ENCODE results near the gene ZNF205. TPM values are rescaled to one million over a fixed set of nuclear protein-coding genes. Genes with fewer than 3 reads are reported as not detected.

Gene ZNF205
- total RNA-seq, 1 experiment from 2014 or later = 19.0 TPM

GRCh38 chr16:3106205-3106928 is 6.0 kb upstream of the ZNF205 start:
- no peaks in the 10 kb centered on the region for H3K79me2 ChIP-seq (ENCODE audit: low read length)
- peak; percentile 97 for ATAC-seq
- peaks cover 3% of the 10 kb centered on the region; the same call in 1 of the 2 replicates for H3K4me1 ChIP-seq (ENCODE audit: insufficient read depth, low read length)
- no peaks in the 10 kb centered on the region for H3K9me3 ChIP-seq (ENCODE audit: low read length)
- CTCF ChIA-PET = no interaction called here
- no peaks in the 10 kb centered on the region for H3F3A ChIP-seq (ENCODE audit: low read length, unreplicated experiment)
- peak overlapping the region; percentile 84 for H3K4me3 ChIP-seq (ENCODE audit: low read length)
- BruUV-seq (replicated peaks) = no TSS peak
- peak overlapping the region; percentile 90 for H3K9ac ChIP-seq (ENCODE audit: low read length)
- POLR2A ChIA-PET (ENCODE audit: unreplicated experiment) = interaction anchor here (0.6 to 0.7 kb wide), 3 partner anchors 8 to 128 kb away, joined by 9 to 15 read pairs (median 11); partner anchors contain the start of gene ZNF200
- H3K27me3 ChIP-seq (ENCODE audit: low read length) = no peaks in the 10 kb centered on the region
- peak overlapping the region; percentile 95 for H2AFZ ChIP-seq (ENCODE audit: low read length)
- intact Hi-C loops (cut with micrococcal nuclease) = no loop called here
- no peaks in the 10 kb centered on the region for H3K36me3 ChIP-seq (ENCODE audit: low read depth, low read length)
- H3K4me2 ChIP-seq (ENCODE audit: low read length) = peak overlapping the region; percentile 93
- no peaks in the 10 kb centered on the region for H4K20me1 ChIP-seq (ENCODE audit: low read length)
- TF ChIP-seq CTCF (conservative IDR thresholded peaks at IDR 0.05; ENCODE audit: low read depth, low read length) = no peak
- no peak for TF ChIP-seq EZH2 (IDR thresholded peaks at IDR 0.05; ENCODE audit: low read length, unreplicated experiment)
- no peak for TF ChIP-seq EZH2phosphoT487 (IDR thresholded peaks at IDR 0.05; ENCODE audit: borderline replicate concordance, low read length)
- no peak overlapping the region for H3K27ac ChIP-seq (ENCODE audit: low read length)
- peak; percentile 81 for DNase-seq
- no peaks in the 10 kb centered on the region for H3K9me2 ChIP-seq (replicated peaks; ENCODE audit: low read length)

DNA sequence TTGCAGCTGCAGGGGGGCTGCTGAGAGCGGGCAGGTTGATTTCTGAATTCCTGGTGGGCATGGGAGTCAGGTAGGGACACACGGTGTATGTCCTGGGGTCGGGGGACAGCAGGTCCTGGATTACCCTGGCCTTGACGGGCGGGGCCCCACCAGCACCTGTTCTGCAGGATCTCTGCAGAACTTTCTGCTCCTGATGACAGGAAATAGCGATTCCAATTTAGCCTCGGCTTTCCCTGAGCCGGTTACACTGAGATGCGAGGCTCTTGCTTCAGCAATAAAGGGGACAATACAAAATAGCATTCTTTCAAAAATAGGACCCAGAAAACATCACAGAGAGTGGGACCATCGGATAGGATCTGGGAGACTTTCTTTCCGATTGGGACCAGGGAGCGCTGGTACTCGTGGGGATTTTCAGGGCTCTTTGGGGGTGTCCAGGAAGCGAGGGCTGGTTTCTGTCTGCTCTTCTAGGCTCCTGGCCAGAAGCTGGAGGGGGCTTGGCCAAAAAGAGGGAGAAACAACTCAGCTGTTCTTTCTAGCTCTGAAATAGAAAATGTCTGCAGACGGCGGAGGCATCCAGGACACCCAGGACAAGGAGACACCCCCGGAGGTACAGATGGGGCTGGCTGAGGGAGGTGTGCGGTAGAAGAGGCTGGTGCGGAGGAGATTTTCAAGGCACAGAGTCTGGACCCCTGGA is 642 bp downstream of the ZNF205 start:
- Histone ChIP-seq H3K9me3 (ENCODE audit: low read length) (no peaks in the 10 kb centered on the region), H3K9ac (ENCODE audit: low read length) (peak overlapping the region; percentile 87), H3K9me2 (replicated peaks; ENCODE audit: low read length) (no peaks in the 10 kb centered on the region), H3K4me2 (ENCODE audit: low read length) (peak overlapping the region; percentile 95), H3K4me3 (ENCODE audit: low read length) (peak overlapping the region; percentile 91), H2AFZ (ENCODE audit: low read length) (peak overlapping the region; percentile 77), H4K20me1 (ENCODE audit: low read length) (no peaks in the 10 kb centered on the region), H3K4me1 (ENCODE audit: insufficient read depth, low read length) (peaks cover 15% of the 10 kb centered on the region), H3K36me3 (ENCODE audit: low read depth, low read length) (no peaks in the 10 kb centered on the region), H3K27ac (ENCODE audit: low read length) (no peak overlapping the region), H3K27me3 (ENCODE audit: low read length) (no peaks in the 10 kb centered on the region), H3F3A (ENCODE audit: low read length, unreplicated experiment) (no peaks in the 10 kb centered on the region), H3K79me2 (ENCODE audit: low read length) (peaks cover 26% of the 10 kb centered on the region)
- no peak for TF ChIP-seq EZH2phosphoT487 (IDR thresholded peaks at IDR 0.05; ENCODE audit: borderline replicate concordance, low read length)
- intact Hi-C loops (cut with micrococcal nuclease) = no loop called here
- BruUV-seq (replicated peaks) = TSS peak; percentile 52
- ATAC-seq (peak; percentile 19), DNase-seq (no peak)
- POLR2A ChIA-PET (ENCODE audit: unreplicated experiment) = no interaction called here
- CTCF ChIA-PET = interaction anchor here (0.6 to 0.7 kb wide), 2 partner anchors 9 to 17 kb away, joined by 3 to 5 read pairs; no protein-coding TSS in a partner anchor

DNA sequence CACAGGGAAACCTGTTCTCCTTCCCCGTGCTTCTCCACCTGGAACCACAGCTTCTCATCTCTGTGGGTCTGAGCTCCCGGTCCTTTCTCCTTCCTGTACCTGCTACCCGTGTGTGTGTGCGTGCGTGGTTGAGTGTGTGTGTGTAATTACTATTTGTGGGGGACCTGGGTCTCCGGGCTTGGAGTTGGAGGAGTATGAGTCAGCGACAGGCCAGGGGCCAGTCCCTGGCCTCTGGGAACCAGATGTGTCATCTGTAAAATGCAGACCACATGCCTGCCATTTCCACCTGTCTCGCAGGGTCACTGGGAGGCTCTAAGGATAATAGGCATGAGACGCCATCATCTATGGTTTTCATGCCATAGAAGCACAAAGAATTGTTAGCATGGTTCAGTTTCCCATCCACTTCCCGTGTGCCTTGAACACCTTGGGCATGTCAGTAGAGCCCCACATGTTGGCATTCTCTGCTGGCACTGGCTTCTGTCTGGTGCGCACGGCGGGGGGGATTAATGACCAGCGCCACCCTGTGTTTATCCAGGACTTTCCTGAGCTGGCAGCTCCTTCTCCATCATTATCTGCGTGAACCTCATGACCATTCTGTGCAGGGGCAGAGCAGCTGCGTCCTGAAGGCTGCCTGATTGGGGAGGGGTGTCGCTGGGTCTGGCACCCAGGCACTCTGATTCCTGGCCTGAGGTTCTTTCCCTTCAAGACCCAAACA is 1.5 kb downstream of the ZNF205 start:
- Histone ChIP-seq H3F3A (ENCODE audit: low read length, unreplicated experiment) (no peaks in the 10 kb centered on the region), H3K4me3 (ENCODE audit: low read length) (peak overlapping the region; percentile 91), H3K9me2 (replicated peaks; ENCODE audit: low read length) (no peaks in the 10 kb centered on the region), H2AFZ (ENCODE audit: low read length) (no peak overlapping the region), H4K20me1 (ENCODE audit: low read length) (no peaks in the 10 kb centered on the region), H3K27me3 (ENCODE audit: low read length) (no peaks in the 10 kb centered on the region), H3K9me3 (ENCODE audit: low read length) (no peaks in the 10 kb centered on the region), H3K4me2 (ENCODE audit: low read length) (peak overlapping the region; percentile 95), H3K27ac (ENCODE audit: low read length) (no peak overlapping the region), H3K4me1 (ENCODE audit: insufficient read depth, low read length) (peaks cover 15% of the 10 kb centered on the region), H3K36me3 (ENCODE audit: low read depth, low read length) (no peaks in the 10 kb centered on the region), H3K79me2 (ENCODE audit: low read length) (peaks cover 26% of the 10 kb centered on the region), H3K9ac (ENCODE audit: low read length) (peak overlapping the region; percentile 87; the same call in 1 of the 2 replicates)
- ATAC-seq (peak; percentile 29), DNase-seq (peak; percentile 32)
- CTCF ChIA-PET = interaction anchor here (0.6 to 1.0 kb wide), 2 partner anchors 16 to 55 kb away, joined by 3 to 5 read pairs; no protein-coding TSS in a partner anchor
- POLR2A ChIA-PET (ENCODE audit: unreplicated experiment) = interaction anchor here (0.6 kb wide), 1 partner anchor 8 kb away, joined by 11 read pairs; no protein-coding TSS in a partner anchor
- no peak for TF ChIP-seq EZH2phosphoT487 (IDR thresholded peaks at IDR 0.05; ENCODE audit: borderline replicate concordance, low read length)
- 0 out of 2 replicates have a peak, but pooled peaks have one; percentile 34 for TF ChIP-seq CTCF (conservative IDR thresholded peaks at IDR 0.05; ENCODE audit: low read depth, low read length)
- TF ChIP-seq EZH2 (IDR thresholded peaks at IDR 0.05; ENCODE audit: low read length, unreplicated experiment) = no peak
- intact Hi-C loops (cut with micrococcal nuclease) = no loop called here
- BruUV-seq (replicated peaks) = no TSS peak
